22Rv1 (cell line): ENCODE measurements around the gene AKAP12.

Source experiments
- H3K27ac ChIP-seq: fragments of 450-650 bp; 2 replicates; pipeline ENCODE4 v1.5.1; 2017
- ZFX ChIP-seq: fragments of 450-650 bp; IDR thresholded peaks from 2 replicates; pipeline ENCODE4 v1.6.1; 2017; ENCODE audit warnings: antibody characterized with exemption, borderline replicate concordance
- TF ChIP-seq, protein P1 (sequence below): fragments of 450-650 bp; IDR thresholded peaks from 2 replicates; pipeline ENCODE4 v1.5.1; 2017; ENCODE audit warnings: mild to moderate bottlenecking

The AKAP12 gene

GRCh38 chr6:151289399-151290007 is 49.7 kb downstream of the AKAP12 start:
- no peak overlapping the region for H3K27ac ChIP-seq
- TF ChIP-seq, protein P1, sequence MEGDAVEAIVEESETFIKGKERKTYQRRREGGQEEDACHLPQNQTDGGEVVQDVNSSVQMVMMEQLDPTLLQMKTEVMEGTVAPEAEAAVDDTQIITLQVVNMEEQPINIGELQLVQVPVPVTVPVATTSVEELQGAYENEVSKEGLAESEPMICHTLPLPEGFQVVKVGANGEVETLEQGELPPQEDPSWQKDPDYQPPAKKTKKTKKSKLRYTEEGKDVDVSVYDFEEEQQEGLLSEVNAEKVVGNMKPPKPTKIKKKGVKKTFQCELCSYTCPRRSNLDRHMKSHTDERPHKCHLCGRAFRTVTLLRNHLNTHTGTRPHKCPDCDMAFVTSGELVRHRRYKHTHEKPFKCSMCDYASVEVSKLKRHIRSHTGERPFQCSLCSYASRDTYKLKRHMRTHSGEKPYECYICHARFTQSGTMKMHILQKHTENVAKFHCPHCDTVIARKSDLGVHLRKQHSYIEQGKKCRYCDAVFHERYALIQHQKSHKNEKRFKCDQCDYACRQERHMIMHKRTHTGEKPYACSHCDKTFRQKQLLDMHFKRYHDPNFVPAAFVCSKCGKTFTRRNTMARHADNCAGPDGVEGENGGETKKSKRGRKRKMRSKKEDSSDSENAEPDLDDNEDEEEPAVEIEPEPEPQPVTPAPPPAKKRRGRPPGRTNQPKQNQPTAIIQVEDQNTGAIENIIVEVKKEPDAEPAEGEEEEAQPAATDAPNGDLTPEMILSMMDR: no peak
- no peak for TF ChIP-seq ZFX

DNA sequence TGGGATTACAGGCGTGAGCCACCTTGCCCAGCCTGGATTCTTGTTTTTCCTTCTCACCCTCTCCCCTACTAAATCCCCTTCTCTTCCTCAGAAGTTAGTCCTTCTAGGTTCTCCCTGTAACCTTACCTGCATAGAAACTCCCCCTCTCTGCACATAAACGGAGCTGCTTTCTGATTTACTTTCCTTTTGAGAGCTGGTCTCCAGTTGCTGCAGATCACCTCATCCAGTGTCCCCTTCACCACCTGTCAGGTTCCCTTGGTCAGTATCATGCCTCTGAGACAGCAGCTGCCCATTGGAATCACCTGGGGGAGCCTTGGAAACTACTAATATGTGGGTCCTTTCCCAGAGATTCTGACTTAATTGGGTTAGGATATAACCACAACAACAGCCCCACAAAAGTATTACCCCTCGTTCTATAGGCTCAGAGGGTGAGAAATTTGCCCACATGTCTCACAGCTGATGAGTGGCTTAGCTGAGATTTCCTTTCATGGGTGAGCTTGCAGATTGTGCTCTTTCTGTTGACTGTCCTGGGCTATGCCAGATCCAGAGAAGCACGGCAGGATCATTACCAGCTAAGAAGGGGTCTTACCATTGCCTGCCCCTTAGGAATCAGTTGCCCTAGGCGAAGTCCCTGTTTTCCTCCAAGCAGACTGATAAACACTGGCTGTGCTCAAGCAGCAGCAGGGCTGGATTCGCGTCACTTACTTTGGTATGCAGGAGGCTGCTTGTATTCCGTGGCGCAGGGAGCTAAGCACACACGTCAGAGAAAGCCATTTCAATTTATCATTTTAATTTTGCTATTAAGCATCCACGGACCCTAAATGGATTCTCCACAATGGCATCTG is 51.3 kb downstream of the AKAP12 start:
- no peak overlapping the region for H3K27ac ChIP-seq
- TF ChIP-seq, protein P1: no peak
- TF ChIP-seq ZFX: no peak

- H3K27ac ChIP-seq: no peak overlapping the region
- TF ChIP-seq, protein P1: no peak
- TF ChIP-seq ZFX: no peak
These were observed 51.9 kb downstream of the AKAP12 start for GRCh38 chr6:151291722-151292059.

- TF ChIP-seq, protein P1: no peak
- no peak for TF ChIP-seq ZFX
- no peak overlapping the region for H3K27ac ChIP-seq
These were observed 53.4 kb downstream of the AKAP12 start for GRCh38 chr6:151292974-151293687.

DNA sequence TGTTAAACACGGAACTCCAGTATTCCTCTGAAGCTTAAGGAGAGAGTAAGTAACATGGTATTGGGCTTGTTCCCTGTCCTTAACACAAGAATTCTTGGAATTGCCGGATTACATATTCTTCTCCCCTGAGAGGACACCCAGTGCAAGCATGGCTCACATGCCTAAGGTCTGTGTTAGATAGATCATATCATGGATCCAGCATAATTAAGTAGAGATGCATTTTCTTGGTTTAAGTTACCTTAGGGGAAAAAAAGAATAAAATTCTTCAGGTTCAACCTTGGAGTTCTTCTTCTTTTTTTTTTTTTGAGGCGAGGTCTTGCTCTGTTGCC is 53.9 kb downstream of the AKAP12 start:
- no peak overlapping the region for H3K27ac ChIP-seq
- TF ChIP-seq, protein P1: no peak
- TF ChIP-seq ZFX: no peak

DNA sequence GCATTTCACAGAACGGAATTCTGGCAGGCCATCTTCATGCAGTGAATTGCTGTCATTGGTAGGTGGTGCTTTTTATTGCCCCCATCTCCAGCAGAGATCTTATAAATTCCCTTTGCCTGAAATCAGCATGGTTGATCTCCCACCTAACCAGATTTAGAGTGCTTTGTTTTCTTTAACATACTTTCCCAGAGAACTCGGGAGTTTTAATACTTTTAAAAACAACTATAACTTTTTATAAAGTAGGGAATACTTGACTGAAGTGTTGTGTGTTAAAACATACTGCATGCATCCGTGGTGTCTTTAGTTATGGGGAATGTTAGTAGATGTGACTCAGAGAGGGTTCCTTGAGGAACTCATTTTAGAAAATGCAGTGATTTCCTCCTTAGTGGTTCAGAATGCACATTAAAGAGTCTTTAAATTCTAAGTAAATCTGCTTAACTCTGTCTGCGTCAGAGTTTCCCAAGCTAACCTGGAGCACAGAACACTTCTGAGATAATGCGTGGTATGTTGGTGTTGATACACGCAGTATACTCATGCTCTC is 54.9 kb downstream of the AKAP12 start:
- no peak for TF ChIP-seq ZFX
- TF ChIP-seq, protein P1: no peak
- H3K27ac ChIP-seq: no peak overlapping the region

DNA sequence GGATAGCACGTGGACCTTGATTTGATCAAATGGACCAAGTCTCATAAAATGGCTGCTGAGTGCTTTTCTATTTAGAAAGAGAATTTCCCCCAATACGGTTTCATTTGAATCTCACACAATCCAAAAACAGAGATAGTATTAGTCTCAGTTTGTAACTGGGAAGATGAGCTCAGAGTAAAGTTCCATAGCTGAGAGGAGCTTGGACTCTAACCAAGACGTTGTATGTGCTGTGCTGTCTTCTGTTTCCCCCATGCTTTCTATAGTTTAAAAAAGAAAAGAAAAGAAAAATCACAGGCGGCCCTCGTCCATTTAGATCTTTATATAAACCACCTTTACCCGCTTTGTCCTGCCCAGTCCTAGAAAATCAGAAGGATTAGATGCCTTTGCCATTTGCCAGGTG is 58.1 kb downstream of the AKAP12 start:
- H3K27ac ChIP-seq: no peak overlapping the region
- TF ChIP-seq, protein P1: no peak
- TF ChIP-seq ZFX: no peak
